Liver (tissue), 3 donors: ENCODE measurements around the gene GSE1.

Experiments
- CTCF ChIP-seq: fragments of 150-350 bp; IDR thresholded peaks from 2 replicates; pipeline ENCODE4 v1.5.1; 2017; ENCODE audit warnings: improper control_type of control experiment, low read depth, low read length; ENCODE audit not compliant: missing input control
- EGR1 ChIP-seq, 2 donors: IDR thresholded peaks; 2 replicates each; pipeline ENCODE4 v1.6.1; 2016 to 2018; ENCODE audit warnings: antibody characterized with exemption in 2 of 2, low read depth in 2 of 2
- FOXA1 ChIP-seq: IDR thresholded peaks from 2 replicates; pipeline ENCODE4 v1.6.1; 2016; ENCODE audit warnings: antibody characterized with exemption
- GABPA ChIP-seq, 2 donors: IDR thresholded peaks in 1 of 2; conservative IDR thresholded peaks in 1 of 2; 2 replicates each; pipeline ENCODE4 v1.6.1; 2016; ENCODE audit warnings: antibody characterized with exemption in 2 of 2, mild to moderate bottlenecking in 1 of 2, moderate library complexity in 1 of 2
- MAX ChIP-seq: IDR thresholded peaks from 2 replicates; pipeline ENCODE4 v1.6.1; 2016; ENCODE audit warnings: antibody characterized with exemption
- RAD21 ChIP-seq, 2 donors: IDR thresholded peaks; 2 replicates each; pipeline ENCODE4 v1.6.1; 2016; ENCODE audit warnings: antibody characterized with exemption in 2 of 2, mild to moderate bottlenecking in 2 of 2
- TAF1 ChIP-seq: conservative IDR thresholded peaks from 2 replicates; pipeline ENCODE4 v1.6.1; 2016; ENCODE audit warnings: antibody characterized with exemption, mild to moderate bottlenecking
- YY1 ChIP-seq: IDR thresholded peaks from 2 replicates; pipeline ENCODE4 v1.6.1; 2016; ENCODE audit warnings: antibody characterized with exemption, mild to moderate bottlenecking
- TF ChIP-seq, protein P1 (sequence below): IDR thresholded peaks from 2 replicates; pipeline ENCODE4 v1.6.1; 2016; ENCODE audit warnings: antibody characterized with exemption
- donor health status: healthy.
- donor health status: healthy.

DNA sequence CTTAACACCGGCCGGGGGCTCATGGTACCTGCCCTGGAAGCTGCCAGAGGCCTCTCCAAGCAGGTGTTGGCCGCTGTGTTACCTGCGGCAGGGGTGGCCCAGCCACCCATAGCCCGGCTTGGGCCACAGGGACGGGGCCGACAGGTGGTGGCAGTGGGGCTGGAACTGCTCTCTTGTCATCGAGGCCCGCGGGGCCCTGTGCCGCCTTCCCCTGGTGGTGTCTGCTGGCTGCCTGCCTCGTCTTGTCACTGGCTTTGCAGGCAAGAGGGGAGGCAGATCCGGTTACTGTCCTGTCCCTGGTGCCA, 27.1 kb downstream of the GSE1 start:
- TF ChIP-seq, protein P1, sequence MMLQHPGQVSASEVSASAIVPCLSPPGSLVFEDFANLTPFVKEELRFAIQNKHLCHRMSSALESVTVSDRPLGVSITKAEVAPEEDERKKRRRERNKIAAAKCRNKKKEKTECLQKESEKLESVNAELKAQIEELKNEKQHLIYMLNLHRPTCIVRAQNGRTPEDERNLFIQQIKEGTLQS, result no peak
- TF ChIP-seq EGR1 (IDR thresholded peaks at IDR 0.05; ENCODE audit: low read depth in 2 of 2) (no peak), CTCF (no peak), MAX (no peak), TAF1 (no peak), YY1 (no peak), FOXA1 (no peak), RAD21 (IDR thresholded peaks at IDR 0.05) (no peak), GABPA (IDR thresholded peaks at IDR 0.05 in 1 of 2, conservative IDR thresholded peaks at IDR 0.05 in 1 of 2) (no peak)
